H9 (cell line): ENCODE data around the gene GARNL3. TPM values are rescaled to one million over a fixed set of nuclear protein-coding genes. Genes with fewer than 3 reads are reported as not detected.

Experiments
- DNase-seq: peaks from one replicate; pipeline ENCODE4 v3.0.0-alpha.2; 2017
- H2AFZ ChIP-seq: one replicate; pipeline ENCODE4 v1.6.1; 2013; ENCODE audit warnings: mild to moderate bottlenecking, low read length, control low read depth, moderate library complexity
- H2AK5ac ChIP-seq: 2 replicates; pipeline ENCODE4 v1.6.1; 2013; ENCODE audit warnings: low read length, control low read depth, mixed read lengths; ENCODE audit not compliant: insufficient read length
- H2BK120ac ChIP-seq: one replicate; pipeline ENCODE4 v1.6.1; 2013; ENCODE audit warnings: low read depth, mild to moderate bottlenecking, low read length, control low read depth, inconsistent platforms; ENCODE audit not compliant: poor library complexity, severe bottlenecking
- H2BK12ac ChIP-seq: 2 replicates; pipeline ENCODE4 v1.6.1; 2013; ENCODE audit warnings: low read length, control low read depth, mixed read lengths, low read depth; ENCODE audit not compliant: insufficient read length
- H2BK15ac ChIP-seq: 2 replicates; pipeline ENCODE4 v1.6.1; 2013; ENCODE audit warnings: low read depth, low read length, control low read depth
- H2BK20ac ChIP-seq: one replicate; pipeline ENCODE4 v1.6.1; 2013; ENCODE audit warnings: low read depth, mild to moderate bottlenecking, low read length, control low read depth, inconsistent platforms; ENCODE audit not compliant: poor library complexity, severe bottlenecking
- H2BK5ac ChIP-seq: 2 replicates; pipeline ENCODE4 v1.6.1; 2013; ENCODE audit warnings: low read length, control low read depth, mixed read lengths; ENCODE audit not compliant: insufficient read length
- H3K14ac ChIP-seq: 2 replicates; pipeline ENCODE4 v1.6.1; 2013; ENCODE audit warnings: low read length, control low read depth; ENCODE audit not compliant: insufficient read depth
- H3K18ac ChIP-seq: 2 replicates; pipeline ENCODE4 v1.6.1; 2013; ENCODE audit warnings: low read depth, mild to moderate bottlenecking, mixed read lengths, low read length, control low read depth; ENCODE audit not compliant: insufficient read length
- H3K23ac ChIP-seq: 2 replicates; pipeline ENCODE4 v1.6.1; 2013; ENCODE audit warnings: low read length, control low read depth, mixed read lengths, low read depth; ENCODE audit not compliant: insufficient read length
- H3K23me2 ChIP-seq: 2 replicates; pipeline ENCODE4 v1.6.1; 2013; ENCODE audit warnings: low read depth, mild to moderate bottlenecking, mixed read lengths, low read length, control low read depth; ENCODE audit not compliant: insufficient read length, poor library complexity, severe bottlenecking
- H3K27ac ChIP-seq: 2 replicates; pipeline ENCODE4 v1.5.1; 2013; ENCODE audit warnings: low read length, control low read depth, mixed read lengths, low read depth; ENCODE audit not compliant: insufficient read length
- H3K27me3 ChIP-seq: 2 replicates; pipeline ENCODE4 v1.6.1; 2013; ENCODE audit warnings: low read length, control low read depth, inconsistent platforms; ENCODE audit not compliant: insufficient read depth
- H3K4ac ChIP-seq: 2 replicates; pipeline ENCODE4 v1.6.1; 2013; ENCODE audit warnings: low read depth, mild to moderate bottlenecking, control low read depth, inconsistent platforms, low read length, moderate library complexity
- H3K4me1 ChIP-seq: 2 replicates; pipeline ENCODE4 v1.6.1; 2013; ENCODE audit warnings: low read length, control low read depth, inconsistent platforms; ENCODE audit not compliant: insufficient read depth
- H3K4me2 ChIP-seq: 2 replicates; pipeline ENCODE4 v1.6.1; 2013; ENCODE audit warnings: low read length, control low read depth, mixed read lengths; ENCODE audit not compliant: insufficient read length, insufficient read depth
- H3K56ac ChIP-seq: 2 replicates; pipeline ENCODE4 v1.6.1; 2013; ENCODE audit warnings: low read depth, mild to moderate bottlenecking, mixed read lengths, low read length, control low read depth; ENCODE audit not compliant: insufficient read length
- H3K79me1 ChIP-seq: 2 replicates; pipeline ENCODE4 v1.6.1; 2013; ENCODE audit warnings: low read depth, mild to moderate bottlenecking, moderate library complexity, low read length, control low read depth, inconsistent platforms; ENCODE audit not compliant: insufficient read depth, poor library complexity, severe bottlenecking
- H3K79me2 ChIP-seq: 2 replicates; pipeline ENCODE4 v1.6.1; 2013; ENCODE audit warnings: low read length, control low read depth, inconsistent platforms; ENCODE audit not compliant: insufficient read depth
- H3K9ac ChIP-seq: 2 replicates; pipeline ENCODE4 v1.6.1; 2013; ENCODE audit warnings: low read length, control low read depth, mixed read lengths; ENCODE audit not compliant: insufficient read length; ENCODE audit errors: extremely low read depth
- H3K9me3 ChIP-seq: one replicate; pipeline ENCODE4 v1.6.1; 2013; ENCODE audit warnings: low read depth, low read length, inconsistent platforms; ENCODE audit not compliant: control insufficient read depth
- H3T11ph ChIP-seq: one replicate; pipeline ENCODE4 v1.6.1; 2013; ENCODE audit warnings: mild to moderate bottlenecking, low read length, control low read depth, inconsistent platforms
- H4K20me1 ChIP-seq: one replicate; pipeline ENCODE4 v1.6.1; 2013; ENCODE audit not compliant: control insufficient read depth, insufficient read length, insufficient read depth
- H4K5ac ChIP-seq: 2 replicates; pipeline ENCODE4 v1.6.1; 2013; ENCODE audit warnings: low read depth, mild to moderate bottlenecking, mixed read lengths, low read length, control low read depth; ENCODE audit not compliant: insufficient read length
- H4K8ac ChIP-seq: replicated peaks from 2 replicates; pipeline ENCODE4 v1.6.1; 2013; ENCODE audit warnings: low read length, control low read depth, mixed read lengths, low read depth; ENCODE audit not compliant: insufficient read length
- H4K91ac ChIP-seq: 2 replicates; pipeline ENCODE4 v1.6.1; 2013; ENCODE audit warnings: low read depth, mild to moderate bottlenecking, moderate library complexity, mixed read lengths, low read length, control low read depth; ENCODE audit not compliant: insufficient read length
- H3K27ac Mint-ChIP-seq, 3 experiments: 2 replicates in 2 of 3; 3 replicates in 1 of 3; pipeline ENCODE4 v1.8.0; 2020 to 2021; ENCODE audit warnings: mixed read lengths in 3 of 3, mild to moderate bottlenecking in 1 of 3, moderate library complexity in 1 of 3
- H3K27me3 Mint-ChIP-seq: 2 replicates; pipeline ENCODE4 v1.8.0; 2021; ENCODE audit warnings: low read depth, mild to moderate bottlenecking, moderate library complexity, mixed read lengths
- H3K36me3 Mint-ChIP-seq, 3 experiments: 2 replicates in 2 of 3; 3 replicates in 1 of 3; pipeline ENCODE4 v1.8.0; 2020 to 2021; ENCODE audit warnings: low read depth in 3 of 3, mixed read lengths in 3 of 3; ENCODE audit not compliant: insufficient read depth in 1 of 3
- H3K4me1 Mint-ChIP-seq, 2 experiments: 2 replicates each; pipeline ENCODE4 v1.8.0; 2020; ENCODE audit warnings: mixed read lengths in 2 of 2
- H3K4me3 Mint-ChIP-seq, 2 experiments: 2 replicates in 1 of 2; 3 replicates in 1 of 2; pipeline ENCODE4 v1.8.0; 2020 to 2021; ENCODE audit warnings: mild to moderate bottlenecking in 2 of 2, mixed read lengths in 2 of 2, moderate library complexity in 1 of 2
- H3K9me3 Mint-ChIP-seq, 2 experiments: 2 replicates in 1 of 2; 3 replicates in 1 of 2; pipeline ENCODE4 v1.8.0; 2020; ENCODE audit warnings: mild to moderate bottlenecking in 2 of 2, mixed read lengths in 2 of 2, moderate library complexity in 1 of 2
- CTCF ChIP-seq: fragments of 200-600 bp; sonication (generic); conservative IDR thresholded peaks from 3 replicates; pipeline ENCODE4 v1.8.0; 2021; ENCODE audit warnings: antibody characterized with exemption, mild to moderate bottlenecking
- WGBS: extraction: QIAGEN DNeasy Blood & Tissue Kit; methylation state at CpG from one replicate; pipeline ENCODE4 v1.1.7; 2013; ENCODE audit warnings: missing lambda C conversion rate, low lambda C conversion rate, mixed read lengths; ENCODE audit not compliant: insufficient read length; ENCODE audit errors: extremely low coverage; 5-methylcytosine and 5-hydroxymethylcytosine counted together
- total RNA-seq: library from RNA; stranded (reverse); gene quantifications from 2 replicates; pipeline ENCODE4 v1.2.1, GENCODE V29; 2021

The GARNL3 gene
- total RNA-seq, 1 experiment from 2014 or later: 8.7 TPM

DNA sequence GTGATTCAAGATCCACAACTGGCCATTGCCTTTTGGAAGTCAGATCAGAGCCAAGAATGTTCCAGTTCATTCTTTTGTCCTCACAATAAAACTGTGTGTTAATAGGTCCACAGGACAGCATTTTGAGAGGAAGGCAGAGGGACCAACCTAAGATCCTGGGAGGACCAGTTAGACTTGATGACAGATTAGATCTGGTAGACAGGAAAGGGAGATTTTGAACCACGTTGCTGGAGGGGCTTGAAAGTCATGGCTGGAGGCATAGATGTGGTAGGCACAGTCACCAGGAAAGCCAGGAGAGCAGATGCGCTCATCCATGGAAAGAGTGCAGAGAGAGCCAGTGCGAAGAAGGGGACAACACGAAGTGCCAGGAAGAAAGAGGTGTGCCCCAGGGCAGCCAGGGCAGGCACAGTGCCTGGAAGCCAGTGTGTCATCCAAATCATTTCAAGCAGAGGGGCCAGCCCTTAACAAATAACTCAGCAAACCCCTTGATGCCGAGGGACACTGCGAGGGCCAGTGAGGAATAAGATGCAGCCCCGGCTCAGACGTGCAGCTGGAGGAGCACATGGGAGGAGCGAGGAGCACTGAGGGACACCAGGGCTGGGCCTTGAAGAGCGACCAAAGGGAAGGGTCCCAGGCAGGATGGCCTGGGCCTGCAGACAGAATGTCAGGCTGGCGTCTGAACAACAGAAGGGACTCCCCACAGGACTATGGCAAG, 119.6 kb downstream of the GARNL3 start:
- H3K9me3 Mint-ChIP-seq: peaks cover 3 to 8% of the 10 kb centered on the region in 2 experiments; a peak in 3 of 5 replicates
- no peaks in the 10 kb centered on the region for H3K79me2 ChIP-seq
- 0 out of 2 replicates have a peak, but pooled peaks cover 2% of the 10 kb centered on the region for H3K27me3 ChIP-seq
- no peak overlapping the region for H2AFZ ChIP-seq
- H3K4ac ChIP-seq: no peak overlapping the region
- H3K27me3 Mint-ChIP-seq: peaks cover 15% of the 10 kb centered on the region; the same call in 1 of the 2 replicates
- H3K9me3 ChIP-seq: no peaks in the 10 kb centered on the region
- no peak overlapping the region for H2BK15ac ChIP-seq
- H3K9ac ChIP-seq: no peak overlapping the region
- no peak overlapping the region for H3K14ac ChIP-seq
- no peaks in the 10 kb centered on the region; a peak in 1 of 7 replicates for H3K36me3 Mint-ChIP-seq
- no peak overlapping the region for H3K27ac ChIP-seq
- no peak overlapping the region for H3T11ph ChIP-seq
- TF ChIP-seq CTCF: no peak
- no peak overlapping the region for H4K8ac ChIP-seq
- peak overlapping the region in 1 of 3 experiments; percentile 81; a peak in 1 of 7 replicates for H3K27ac Mint-ChIP-seq
- H3K4me2 ChIP-seq: no peak overlapping the region
- H3K4me3 Mint-ChIP-seq: no peak overlapping the region; a peak in 1 of 5 replicates
- H3K4me1 ChIP-seq: no peaks in the 10 kb centered on the region; the same call in 1 of the 2 replicates
- H3K18ac ChIP-seq: no peak overlapping the region
- peaks cover 10 to 16% of the 10 kb centered on the region in 2 experiments for H3K4me1 Mint-ChIP-seq
- no peak overlapping the region for H3K56ac ChIP-seq
- H3K79me1 ChIP-seq: no peaks in the 10 kb centered on the region
- no peak overlapping the region for H2BK120ac ChIP-seq
- H2AK5ac ChIP-seq: no peak overlapping the region
- no peak overlapping the region for H3K23ac ChIP-seq
- no peak for DNase-seq
- no peak overlapping the region for H2BK5ac ChIP-seq
- H2BK12ac ChIP-seq: no peak overlapping the region
- H4K5ac ChIP-seq: no peak overlapping the region
- no peak overlapping the region for H4K91ac ChIP-seq
- WGBS: no CpG with 5 or more reads among the region's 11 CpGs
- H4K20me1 ChIP-seq: no peaks in the 10 kb centered on the region
- H3K23me2 ChIP-seq: no peaks in the 10 kb centered on the region
- no peak overlapping the region for H2BK20ac ChIP-seq
